K562 (cell line): Measurements from ENCODE around the gene NPDC1. TPM values are rescaled to one million over a fixed set of nuclear protein-coding genes. Genes with fewer than 3 reads are reported as not detected.

Experiments used
- AFF1 ChIP-seq, 2 experiments: fragments of 450-650 bp; IDR thresholded peaks; 2 replicates each; pipeline ENCODE4 v1.6.1; 2018; ENCODE audit warnings: mild to moderate bottlenecking in 2 of 2, low read depth in 1 of 2; ENCODE audit not compliant: partially characterized antibody in 2 of 2
- BCOR ChIP-seq: fragments of 450-650 bp; IDR thresholded peaks from 2 replicates; pipeline ENCODE4 v1.6.1; 2016
- CHD4 ChIP-seq: fragments of 200-600 bp; sonication (generic); IDR thresholded peaks from 3 replicates; pipeline ENCODE4 v1.6.1; 2012; ENCODE audit warnings: low read depth, mild to moderate bottlenecking, mixed read lengths, low read length, inconsistent platforms; ENCODE audit not compliant: insufficient read depth, insufficient replicate concordance, poor library complexity, severe bottlenecking
- EP400 ChIP-seq: fragments of 450-650 bp; IDR thresholded peaks from 2 replicates; pipeline ENCODE4 v1.6.1; 2017; ENCODE audit warnings: antibody characterized with exemption, mild to moderate bottlenecking, moderate library complexity
- ERF ChIP-seq: fragments of 450-650 bp; formaldehyde crosslinking; IDR thresholded peaks from 2 replicates; pipeline ENCODE4 v1.4.0; 2020; ENCODE audit warnings: mild to moderate bottlenecking, mixed read lengths
- MTA3 ChIP-seq: fragments of 450-650 bp; formaldehyde crosslinking; IDR thresholded peaks from 2 replicates; pipeline ENCODE4 v1.6.1; 2017; ENCODE audit warnings: mild to moderate bottlenecking, borderline replicate concordance
- MYBL2 ChIP-seq, 2 experiments: fragments of 450-650 bp in 1 of 2; sonication (generic) in 1 of 2; formaldehyde crosslinking in 1 of 2; IDR thresholded peaks; 2 replicates each; pipeline versions ENCODE4 v1.6.1 to v1.8.1; 2017 to 2022; ENCODE audit warnings: borderline replicate concordance in 1 of 2, inconsistent platforms in 1 of 2, low read depth in 1 of 2, mild to moderate bottlenecking in 1 of 2, missing genetic modification reagents in 1 of 2, moderate library complexity in 1 of 2
- NCOA6 ChIP-seq: fragments of 450-650 bp; IDR thresholded peaks from 2 replicates; pipeline ENCODE4 v1.6.1; 2017; ENCODE audit warnings: mild to moderate bottlenecking
- SMARCB1 ChIP-seq: IDR thresholded peaks from 2 replicates; pipeline ENCODE4 v1.6.1; 2011; ENCODE audit warnings: improper control_type of control experiment, low read depth; ENCODE audit not compliant: insufficient read length
- SNAPC5 ChIP-seq: fragments of 250-450 bp; sonication (Bioruptor Pico); IDR thresholded peaks from 2 replicates; pipeline ENCODE4 v1.8.0; 2021; ENCODE audit warnings: moderate library complexity, mild to moderate bottlenecking, inconsistent platforms
- ZNF134 ChIP-seq: fragments of 250-450 bp; sonication (Bioruptor Pico); conservative IDR thresholded peaks from 2 replicates; pipeline ENCODE4 v1.4.0; 2020
- ZNF140 ChIP-seq: fragments of 250-450 bp; sonication (Bioruptor Pico); IDR thresholded peaks from 2 replicates; pipeline ENCODE4 v1.8.0; 2021; ENCODE audit warnings: moderate library complexity, mild to moderate bottlenecking, inconsistent platforms
- ZNF146 ChIP-seq: IDR thresholded peaks from one replicate; pipeline ENCODE4 v1.6.1; 2018; ENCODE audit warnings: missing compliant biosample characterization; ENCODE audit not compliant: unreplicated experiment
- ZNF175 ChIP-seq: fragments of 200-800 bp; sonication (Bioruptor generic); IDR thresholded peaks from 2 replicates; pipeline ENCODE4 v1.6.1; 2016; ENCODE audit warnings: low read depth, mild to moderate bottlenecking, missing genetic modification characterization, missing compliant biosample characterization
- ZNF23 ChIP-seq: fragments of 250-450 bp; sonication (Bioruptor Pico); IDR thresholded peaks from 2 replicates; pipeline ENCODE4 v1.4.0; 2020; ENCODE audit warnings: mild to moderate bottlenecking
- ZNF3 ChIP-seq: fragments of 250-450 bp; sonication (Bioruptor Pico); IDR thresholded peaks from 2 replicates; pipeline ENCODE4 v1.5.0; 2021; ENCODE audit warnings: mild to moderate bottlenecking, moderate library complexity
- ZNF830 ChIP-seq: fragments of 250-450 bp; sonication (Bioruptor Pico); IDR thresholded peaks from 2 replicates; pipeline ENCODE4 v1.5.0; 2021; ENCODE audit warnings: mild to moderate bottlenecking
- polyA plus RNA-seq, 8 experiments: library from polyadenylated mRNA; depleted of rRNA in 4 of 8; stranded (reverse) in 5 of 8; unstranded in 3 of 8; fragments of >200 nt; fragmentation: Nextera tagmentation in 2 of 8; fragmentation: Illumina TruSeq in 1 of 8; extraction: Ambion mirVana in 2 of 8; extraction: Trizol in 1 of 8; gene quantifications; 2 replicates each; pipeline versions ENCODE4 v1.2.1 to v1.2.3, GENCODE V29; 2011 to 2014; ENCODE audit warnings: inconsistent platforms in 1 of 8, missing spikeins in 1 of 8
- total RNA-seq, 7 experiments: library from RNA; depleted of rRNA in 6 of 7; stranded (reverse); fragments of >200 nt in 6 of 7; fragmentation: Illumina TruSeq in 2 of 7; extraction: Trizol in 2 of 7; gene quantifications; 2 replicates each; pipeline versions ENCODE4 v1.2.1 to v1.2.3, GENCODE V29; 2011 to 2021; ENCODE audit warnings: low replicate concordance in 1 of 7
- TF ChIP-seq, protein P1 (sequence below): fragments of 250-450 bp; sonication (Bioruptor Pico); IDR thresholded peaks from 2 replicates; pipeline ENCODE4 v1.4.0; 2020; ENCODE audit warnings: mild to moderate bottlenecking, moderate library complexity
- TF ChIP-seq, protein P2 (sequence below): fragments of 450-650 bp; IDR thresholded peaks from 2 replicates; pipeline ENCODE4 v1.7.0; 2016; ENCODE audit warnings: borderline replicate concordance

NPDC1 gene
- total and polyA plus RNA-seq, 9 of the 15 experiments (the other 6 are each of a cell fraction or from before 2014, with no cell fraction given) = 0.06 to 2.1 (median 0.53) TPM; not detected in 3

DNA sequence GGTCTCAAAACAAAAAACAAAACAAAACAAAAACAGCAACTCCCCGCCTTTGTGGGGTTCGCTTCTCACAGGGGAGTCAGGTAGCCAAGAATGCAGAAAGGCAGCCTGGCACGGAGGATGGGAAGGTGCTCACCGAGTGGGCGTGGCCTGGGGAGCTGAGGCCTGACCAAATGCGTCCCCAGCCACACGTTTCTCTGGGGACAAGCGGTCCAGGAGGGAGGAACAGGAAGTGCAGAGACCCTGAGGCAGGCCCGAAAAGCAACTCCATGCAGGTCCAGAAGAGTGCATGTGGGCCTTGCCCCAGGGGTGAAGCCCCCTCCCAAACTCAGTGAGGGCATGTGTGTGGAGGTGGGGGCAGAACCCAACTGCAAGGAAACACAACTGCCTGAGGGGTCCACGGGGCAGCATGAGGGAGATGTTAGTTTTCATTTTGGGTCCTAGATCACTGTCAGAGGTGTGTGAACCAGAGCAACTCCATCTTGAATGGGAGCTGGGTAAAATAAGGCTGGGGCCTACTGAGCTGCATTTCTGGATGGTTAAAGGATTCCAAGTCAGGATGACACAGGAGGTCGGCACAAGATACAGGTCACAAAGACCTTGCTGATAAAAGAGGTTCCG is 28.8 kb upstream of the NPDC1 start (continued):
- TF ChIP-seq, protein P1, sequence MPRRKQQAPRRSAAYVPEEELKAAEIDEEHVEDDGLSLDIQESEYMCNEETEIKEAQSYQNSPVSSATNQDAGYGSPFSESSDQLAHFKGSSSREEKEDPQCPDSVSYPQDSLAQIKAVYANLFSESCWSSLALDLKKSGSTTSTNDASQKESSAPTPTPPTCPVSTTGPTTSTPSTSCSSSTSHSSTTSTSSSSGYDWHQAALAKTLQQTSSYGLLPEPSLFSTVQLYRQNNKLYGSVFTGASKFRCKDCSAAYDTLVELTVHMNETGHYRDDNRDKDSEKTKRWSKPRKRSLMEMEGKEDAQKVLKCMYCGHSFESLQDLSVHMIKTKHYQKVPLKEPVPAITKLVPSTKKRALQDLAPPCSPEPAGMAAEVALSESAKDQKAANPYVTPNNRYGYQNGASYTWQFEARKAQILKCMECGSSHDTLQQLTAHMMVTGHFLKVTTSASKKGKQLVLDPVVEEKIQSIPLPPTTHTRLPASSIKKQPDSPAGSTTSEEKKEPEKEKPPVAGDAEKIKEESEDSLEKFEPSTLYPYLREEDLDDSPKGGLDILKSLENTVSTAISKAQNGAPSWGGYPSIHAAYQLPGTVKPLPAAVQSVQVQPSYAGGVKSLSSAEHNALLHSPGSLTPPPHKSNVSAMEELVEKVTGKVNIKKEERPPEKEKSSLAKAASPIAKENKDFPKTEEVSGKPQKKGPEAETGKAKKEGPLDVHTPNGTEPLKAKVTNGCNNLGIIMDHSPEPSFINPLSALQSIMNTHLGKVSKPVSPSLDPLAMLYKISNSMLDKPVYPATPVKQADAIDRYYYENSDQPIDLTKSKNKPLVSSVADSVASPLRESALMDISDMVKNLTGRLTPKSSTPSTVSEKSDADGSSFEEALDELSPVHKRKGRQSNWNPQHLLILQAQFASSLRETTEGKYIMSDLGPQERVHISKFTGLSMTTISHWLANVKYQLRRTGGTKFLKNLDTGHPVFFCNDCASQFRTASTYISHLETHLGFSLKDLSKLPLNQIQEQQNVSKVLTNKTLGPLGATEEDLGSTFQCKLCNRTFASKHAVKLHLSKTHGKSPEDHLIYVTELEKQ (CRISPR knock-in tag) = peak; percentile 98
- TF ChIP-seq CHD4 = no peak
- peak; percentile 57; the same call in 1 of the 2 replicates for TF ChIP-seq ZNF3 (CRISPR knock-in tag)
- no peak for TF ChIP-seq BCOR
- TF ChIP-seq, protein P2, sequence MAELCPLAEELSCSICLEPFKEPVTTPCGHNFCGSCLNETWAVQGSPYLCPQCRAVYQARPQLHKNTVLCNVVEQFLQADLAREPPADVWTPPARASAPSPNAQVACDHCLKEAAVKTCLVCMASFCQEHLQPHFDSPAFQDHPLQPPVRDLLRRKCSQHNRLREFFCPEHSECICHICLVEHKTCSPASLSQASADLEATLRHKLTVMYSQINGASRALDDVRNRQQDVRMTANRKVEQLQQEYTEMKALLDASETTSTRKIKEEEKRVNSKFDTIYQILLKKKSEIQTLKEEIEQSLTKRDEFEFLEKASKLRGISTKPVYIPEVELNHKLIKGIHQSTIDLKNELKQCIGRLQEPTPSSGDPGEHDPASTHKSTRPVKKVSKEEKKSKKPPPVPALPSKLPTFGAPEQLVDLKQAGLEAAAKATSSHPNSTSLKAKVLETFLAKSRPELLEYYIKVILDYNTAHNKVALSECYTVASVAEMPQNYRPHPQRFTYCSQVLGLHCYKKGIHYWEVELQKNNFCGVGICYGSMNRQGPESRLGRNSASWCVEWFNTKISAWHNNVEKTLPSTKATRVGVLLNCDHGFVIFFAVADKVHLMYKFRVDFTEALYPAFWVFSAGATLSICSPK = no peak
- no peak for TF ChIP-seq MTA3
- peak; percentile 94 for TF ChIP-seq ZNF134 (CRISPR knock-in tag)
- TF ChIP-seq ERF (CRISPR knock-in tag) = peak; percentile 100
- no peak for TF ChIP-seq EP400
- TF ChIP-seq ZNF175 = peak; percentile 100
- no peak for TF ChIP-seq AFF1 (IDR thresholded peaks at IDR 0.05; ENCODE audit: low read depth in 1 of 2, partially characterized antibody in 2 of 2)
- TF ChIP-seq ZNF830 = peak; percentile 98
- no peak for TF ChIP-seq ZNF146
- TF ChIP-seq MYBL2 (IDR thresholded peaks at IDR 0.05; ENCODE audit: low read depth) = no peak
- no peak for TF ChIP-seq MYBL2 (CRISPR knock-in tag; IDR thresholded peaks at IDR 0.05; ENCODE audit: borderline replicate concordance)
- peak; percentile 76 for TF ChIP-seq SNAPC5 (CRISPR knock-in tag)
- no peak for TF ChIP-seq NCOA6
- no peak for TF ChIP-seq SMARCB1
- TF ChIP-seq ZNF140 (CRISPR knock-in tag) = peak; percentile 95
- TF ChIP-seq ZNF23 (CRISPR knock-in tag) = peak; percentile 94
